Heart right ventricle (tissue), 16 donors: ENCODE data around the gene ME3. TPM values are rescaled to one million over a fixed set of nuclear protein-coding genes. Genes with fewer than 3 reads are reported as not detected.

Experiments
- ATAC-seq, 8 donors: fragments of 200-7000 bp; cut with Tn5 transposase; one replicate each; pipeline ENCODE4 v1.9.1; 2020; ENCODE audit warnings: mild to moderate bottlenecking in 8 of 8, moderate library complexity in 8 of 8, moderate number of reproducible peaks in 1 of 8
- DNase-seq, 2 donors: peaks; one replicate each; pipeline ENCODE4 v3.0.0-alpha.2; 2020
- H3K27ac ChIP-seq, 10 donors: fragments of 200-600 bp; sonication (generic) in 2 of 10; one replicate each; pipeline versions ENCODE4 v1.5.0 to v1.8.0; 2020 to 2022; ENCODE audit warnings: mild to moderate bottlenecking in 3 of 10
- H3K27me3 ChIP-seq, 7 donors: fragments of 200-600 bp; one replicate each; pipeline ENCODE4 v1.8.0; 2021 to 2022; ENCODE audit warnings: mild to moderate bottlenecking in 2 of 7
- H3K36me3 ChIP-seq, 9 donors: fragments of 200-600 bp; sonication (generic) in 1 of 9; one replicate each; pipeline versions ENCODE4 v1.5.0 to v1.8.0; 2020 to 2022; ENCODE audit warnings: mild to moderate bottlenecking in 2 of 9
- H3K4me1 ChIP-seq, 9 donors: fragments of 200-600 bp; sonication (generic) in 1 of 9; one replicate each; pipeline versions ENCODE4 v1.5.0 to v1.8.0; 2020 to 2022; ENCODE audit warnings: mild to moderate bottlenecking in 4 of 9
- H3K4me3 ChIP-seq, 10 donors: fragments of 200-600 bp; sonication (generic) in 2 of 10; one replicate each; pipeline versions ENCODE4 v1.5.0 to v1.8.0; 2020 to 2022; ENCODE audit warnings: mild to moderate bottlenecking in 7 of 10, moderate library complexity in 2 of 10
- H3K9me3 ChIP-seq, 11 donors: fragments of 200-600 bp in 10 of 11; sonication (generic) in 2 of 11; one replicate each; pipeline versions ENCODE4 v1.5.0 to v1.8.0; 2013 to 2022; ENCODE audit warnings: mild to moderate bottlenecking in 2 of 11, control low read depth in 1 of 11, moderate library complexity in 1 of 11
- CTCF ChIP-seq, 9 donors: fragments of 200-600 bp; sonication (generic) in 2 of 9; IDR thresholded peaks; one replicate each; pipeline versions ENCODE4 v1.5.0 to v1.8.0; 2021 to 2022; ENCODE audit warnings: antibody characterized with exemption in 9 of 9, mild to moderate bottlenecking in 5 of 9, moderate library complexity in 1 of 9
- WGBS, 2 donors: extraction: QIAGEN DNeasy Blood & Tissue Kit; methylation state at CpG; one replicate each; pipeline ENCODE4 v1.1.7; 2013; ENCODE audit warnings: inconsistent platforms in 1 of 2; 5-methylcytosine and 5-hydroxymethylcytosine counted together
- intact Hi-C, 10 donors: fragments of 100-400 bp; cut with DNase I; formaldehyde crosslinking; loops; one replicate each; pipeline versions ENCODE4 v1.11.1 to v1.14.2; 2022
- polyA plus RNA-seq, 2 donors: library from polyadenylated mRNA; stranded (reverse); fragments of 200-250 nt; gene quantifications; one replicate each; pipeline ENCODE4 v1.2.3, GENCODE V29; 2013
- total RNA-seq, 10 donors: library from RNA; stranded (reverse); fragmentation: NEBNext Ultra II Directional in 3 of 10; extraction: Animal tissue kit (Norgen Biotek cat#: 25700) in 3 of 10; gene quantifications; one replicate each; pipeline versions ENCODE4 v1.2.1 to v1.2.4, GENCODE V29; 2021 to 2023
- donor health status: Arrhythmogenic right ventricular cardiomyopathy.
- donor health status: ischemic (EF 13 %, LVEDD 7.1; RV severe dilation, severe dysfunction).
- donor health status: healthy with polysubstance abuse.
- donor health status: DM: no; HTN: yes; CAD: no.
- donor health status: DM: no; HTN: no; CAD: no.
- donor health status: ischemic (EF 25% LVEDD 6.9; RV normal size, moderate dysfunction).
- donor health status: ischemic (EF 25% LVEDD 5.7; RV mildly dilated, moderate dysfunction).
- donor health status: healthy.
- donor health status: DM: yes; HTN: yes; CAD: no.
- donor health status: Ischemic cardiomyopathy.
- donor health status: ischemic (EF 35%, LVEDD 5.7; RV mildly dilated, moderate dysfunction).
- donor health status: nonischemic (EF 11% LVEDD 7.7; RV severe dilation, severe dysfunction).
- donor health status: DM: yes; HTN: yes; CAD: no.
- donor health status: PGD.
- donor health status: ischemic (EF 29% LVEDD 5.4; RV normal size, mild dysfunction).
- donor health status: nonischemic (EF 23%, LVEDD 6.1; RV moderate dilation, normal function).

The ME3 gene
- total and polyA plus RNA-seq, 12 donors = 17.2 to 46.8 (median 33.7) TPM

GRCh38 chr11:86443415-86443814 lies 229.0 kb downstream of the ME3 start:
- peaks cover 0 to 62% (median 0%) of the 10 kb centered on the region in 9 donors for H3K36me3 ChIP-seq
- ATAC-seq (no peak), DNase-seq (no peak)
- no peak for TF ChIP-seq CTCF (IDR thresholded peaks at IDR 0.05)
- WGBS, 2 donors = 0% methylated on average over 1 of the region's 1 CpG
- no peaks in the 10 kb centered on the region for H3K27me3 ChIP-seq
- intact Hi-C loops = loop anchor here in 1 of 10 donors (10.0 kb wide), 1 partner anchor 171 kb away; no protein-coding TSS in a partner anchor
- H3K4me1 ChIP-seq = peaks cover 0 to 15% (median 0%) of the 10 kb centered on the region in 9 donors
- H3K4me3 ChIP-seq = no peak overlapping the region
- peak overlapping the region in 3 of 10 donors; percentile 19 to 75 (median 68) for H3K27ac ChIP-seq
- no peaks in the 10 kb centered on the region for H3K9me3 ChIP-seq

- ATAC-seq (peak in 3 of 8 donors; percentile 20 to 60 (median 26)), DNase-seq (no peak)
- H3K27ac ChIP-seq = peak overlapping the region in 3 of 10 donors; percentile 19 to 75 (median 68)
- intact Hi-C loops = loop anchor here in 1 of 10 donors (10.0 kb wide), 1 partner anchor 172 kb away; no protein-coding TSS in a partner anchor
- H3K27me3 ChIP-seq = no peaks in the 10 kb centered on the region
- no peak overlapping the region for H3K4me3 ChIP-seq
- peaks cover 0 to 15% (median 0%) of the 10 kb centered on the region in 9 donors for H3K4me1 ChIP-seq
- no peaks in the 10 kb centered on the region for H3K9me3 ChIP-seq
- no peak for TF ChIP-seq CTCF (IDR thresholded peaks at IDR 0.05)
- peaks cover 0 to 62% (median 0%) of the 10 kb centered on the region in 9 donors for H3K36me3 ChIP-seq
- WGBS, 2 donors = 83 to 84% methylated on average over 5 of the region's 5 CpGs
Measured at GRCh38 chr11:86442827-86443226, 229.6 kb downstream of the ME3 start.

GRCh38 chr11:86442420-86442819 lies 230.0 kb downstream of the ME3 start:
- H3K27me3 ChIP-seq = no peaks in the 10 kb centered on the region
- intact Hi-C loops = loop anchor here in 1 of 10 donors (10.0 kb wide), 1 partner anchor 172 kb away; no protein-coding TSS in a partner anchor
- 86 to 93% methylated on average over 2 of the region's 2 CpGs for WGBS, 2 donors
- H3K4me3 ChIP-seq = no peak overlapping the region
- peaks cover 0 to 15% (median 0%) of the 10 kb centered on the region in 9 donors for H3K4me1 ChIP-seq
- peaks cover 0 to 62% (median 0%) of the 10 kb centered on the region in 9 donors for H3K36me3 ChIP-seq
- DNase-seq (no peak), ATAC-seq (peak in 1 of 8 donors; percentile 70)
- no peaks in the 10 kb centered on the region for H3K9me3 ChIP-seq
- peak overlapping the region in 4 of 10 donors; percentile 21 to 75 (median 72) for H3K27ac ChIP-seq
- TF ChIP-seq CTCF (IDR thresholded peaks at IDR 0.05) = no peak

- Histone ChIP-seq H3K36me3 (peaks cover 0 to 48% (median 0%) of the 10 kb centered on the region in 9 donors), H3K4me3 (no peak overlapping the region), H3K4me1 (peaks cover 0 to 15% (median 0%) of the 10 kb centered on the region in 9 donors), H3K27me3 (no peaks in the 10 kb centered on the region), H3K27ac (peak overlapping the region in 8 of 10 donors; percentile 9 to 75 (median 66)), H3K9me3 (no peaks in the 10 kb centered on the region)
- no peak for TF ChIP-seq CTCF (IDR thresholded peaks at IDR 0.05)
- intact Hi-C loops = loop anchor here in 1 of 10 donors (10.0 kb wide), 1 partner anchor 174 kb away; no protein-coding TSS in a partner anchor
- peak in 2 of 8 donors; percentile 6 to 22 for ATAC-seq
- WGBS, 2 donors = 63 to 79% methylated on average over 2 of the region's 2 CpGs
- DNase-seq = no peak
Measured at GRCh38 chr11:86440843-86441242, 231.6 kb downstream of the ME3 start.
